Lower leg skin (tissue), 3 donors: Measurements from ENCODE around the gene TMEM125.

Source experiments
- CTCF ChIP-seq, 3 donors: fragments of 450-650 bp; IDR thresholded peaks; one replicate each; pipeline ENCODE4 v1.5.1; 2016; ENCODE audit warnings: antibody characterized with exemption in 3 of 3, mild to moderate bottlenecking in 3 of 3, moderate library complexity in 2 of 3
- POLR2A ChIP-seq, 2 donors: fragments of 450-650 bp; IDR thresholded peaks; one replicate each; pipeline ENCODE4 v1.6.1; 2016 to 2017; ENCODE audit warnings: antibody characterized with exemption in 2 of 2, mild to moderate bottlenecking in 1 of 2, moderate library complexity in 1 of 2

- TF ChIP-seq POLR2A (IDR thresholded peaks at IDR 0.05) (no peak), CTCF (IDR thresholded peaks at IDR 0.05) (no peak)
Observed at GRCh38 chr1:43267291-43267805, 2.4 kb upstream of the TMEM125 start.
